Measurements from ENCODE around the gene APBA1.

GRCh38 chr9:69471433-69471832 is 200.7 kb downstream of the APBA1 start:
- TF ChIP-seq POLR2A (IDR thresholded peaks at IDR 0.05) (no peak), CTCF (IDR thresholded peaks at IDR 0.05) (no peak)

All from suprapubic skin (tissue), 3 donors.